SU-DHL-6 (cell line): ENCODE measurements around the gene RIPOR2.
"Not testable (repeated sequence)": the region's sequence is repeated elsewhere in the genome, so short reads cannot be mapped to it uniquely, and the experiment has no call there.

Experiments
- H2AFZ ChIP-seq: fragments of 200-600 bp; sonication (generic); 2 replicates; pipeline ENCODE4 v1.6.1; 2014; ENCODE audit warnings: low read depth, mild to moderate bottlenecking, moderate library complexity, mixed read lengths, antibody characterized with exemption, low read length; ENCODE audit not compliant: severe bottlenecking
- H3F3A ChIP-seq: fragments of 200-600 bp; shearing (Covaris generic); 2 replicates; pipeline ENCODE4 v1.6.0; 2016; ENCODE audit warnings: antibody characterized with exemption, mild to moderate bottlenecking; ENCODE audit not compliant: insufficient read depth
- H3K27ac ChIP-seq: fragments of 200-600 bp; sonication (generic); 2 replicates; pipeline ENCODE4 v1.5.1; 2016; ENCODE audit warnings: low read depth, mild to moderate bottlenecking, low read length, moderate library complexity, mixed read lengths
- H3K27me3 ChIP-seq: fragments of 200-600 bp; sonication (generic), shearing (Covaris generic); 2 replicates; pipeline ENCODE4 v1.6.0; 2014; ENCODE audit warnings: mild to moderate bottlenecking, low read length
- H3K36me3 ChIP-seq: fragments of 200-600 bp; sonication (generic); 2 replicates; pipeline ENCODE4 v1.6.1; 2014; ENCODE audit warnings: mild to moderate bottlenecking, low read length, mixed read lengths
- H3K4me2 ChIP-seq: fragments of 300-600, 200-600 bp; shearing (Covaris generic), sonication (generic); 2 replicates; pipeline ENCODE4 v1.6.0; 2014; ENCODE audit warnings: low read length, low read depth, mild to moderate bottlenecking; ENCODE audit not compliant: poor library complexity, severe bottlenecking
- H3K4me3 ChIP-seq: fragments of 200-600 bp; sonication (generic); 2 replicates; pipeline ENCODE4 v1.5.1; 2014; ENCODE audit warnings: antibody characterized with exemption, low read length, mild to moderate bottlenecking, mixed read lengths; ENCODE audit not compliant: insufficient read depth, poor library complexity, severe bottlenecking
- H3K79me2 ChIP-seq: fragments of 200-600 bp; sonication (generic); 2 replicates; pipeline ENCODE4 v1.6.1; 2014; ENCODE audit warnings: mild to moderate bottlenecking, low read length, moderate library complexity; ENCODE audit not compliant: insufficient read depth
- H3K9ac ChIP-seq: fragments of 200-600 bp; sonication (generic); 2 replicates; pipeline ENCODE4 v1.7.0; 2014; ENCODE audit warnings: mild to moderate bottlenecking, low read length
- H3K9me2 ChIP-seq: fragments of 200-600 bp; sonication (generic); replicated peaks from 2 replicates; pipeline ENCODE4 v1.6.1; 2014; ENCODE audit warnings: low read length; ENCODE audit not compliant: insufficient read depth
- H3K9me3 ChIP-seq: fragments of 200-600 bp; sonication (generic); 2 replicates; pipeline ENCODE4 v1.6.1; 2014; ENCODE audit warnings: low read length, mixed read lengths; ENCODE audit not compliant: insufficient read depth
- H4K20me1 ChIP-seq: fragments of 200-600 bp; sonication (generic); 2 replicates; pipeline ENCODE4 v1.6.1; 2014; ENCODE audit warnings: low read depth, mild to moderate bottlenecking, antibody characterized with exemption, low read length, moderate library complexity, mixed read lengths
- EZH2phosphoT487 ChIP-seq: fragments of 200-600 bp; sonication (generic), shearing (Covaris generic); conservative IDR thresholded peaks from 2 replicates; pipeline ENCODE4 v1.6.1; 2018; ENCODE audit warnings: mild to moderate bottlenecking, antibody characterized with exemption, low read length, moderate library complexity, mixed read lengths
- TF ChIP-seq, protein P1 (sequence below): fragments of 200-600 bp; sonication (generic); IDR thresholded peaks from one replicate; pipeline ENCODE4 v1.5.1; 2017; ENCODE audit warnings: antibody characterized with exemption, mild to moderate bottlenecking, low read length, moderate library complexity; ENCODE audit not compliant: insufficient read depth, poor library complexity, severe bottlenecking

Gene RIPOR2

DNA sequence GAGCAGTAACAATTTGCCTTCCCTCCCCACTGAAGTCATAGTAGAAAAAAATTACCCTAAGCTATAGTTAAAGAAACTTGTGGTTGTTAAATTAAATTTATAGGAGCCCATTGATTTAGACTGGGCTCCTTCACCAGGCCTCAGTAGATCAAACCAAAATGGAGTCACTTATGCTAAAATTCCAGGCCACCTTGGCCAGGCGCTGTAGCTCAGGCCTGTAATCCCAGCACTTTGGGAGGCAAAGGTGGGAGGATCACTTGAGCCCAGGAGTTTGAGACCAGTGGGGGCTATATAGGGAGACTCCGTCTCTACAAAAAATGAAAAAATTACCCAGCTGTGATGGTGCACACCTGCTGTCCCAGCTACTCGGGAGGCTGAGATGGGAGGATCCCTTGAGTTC lies 176.0 kb downstream of the RIPOR2 start:
- no peak for TF ChIP-seq EZH2phosphoT487
- TF ChIP-seq, protein P1, sequence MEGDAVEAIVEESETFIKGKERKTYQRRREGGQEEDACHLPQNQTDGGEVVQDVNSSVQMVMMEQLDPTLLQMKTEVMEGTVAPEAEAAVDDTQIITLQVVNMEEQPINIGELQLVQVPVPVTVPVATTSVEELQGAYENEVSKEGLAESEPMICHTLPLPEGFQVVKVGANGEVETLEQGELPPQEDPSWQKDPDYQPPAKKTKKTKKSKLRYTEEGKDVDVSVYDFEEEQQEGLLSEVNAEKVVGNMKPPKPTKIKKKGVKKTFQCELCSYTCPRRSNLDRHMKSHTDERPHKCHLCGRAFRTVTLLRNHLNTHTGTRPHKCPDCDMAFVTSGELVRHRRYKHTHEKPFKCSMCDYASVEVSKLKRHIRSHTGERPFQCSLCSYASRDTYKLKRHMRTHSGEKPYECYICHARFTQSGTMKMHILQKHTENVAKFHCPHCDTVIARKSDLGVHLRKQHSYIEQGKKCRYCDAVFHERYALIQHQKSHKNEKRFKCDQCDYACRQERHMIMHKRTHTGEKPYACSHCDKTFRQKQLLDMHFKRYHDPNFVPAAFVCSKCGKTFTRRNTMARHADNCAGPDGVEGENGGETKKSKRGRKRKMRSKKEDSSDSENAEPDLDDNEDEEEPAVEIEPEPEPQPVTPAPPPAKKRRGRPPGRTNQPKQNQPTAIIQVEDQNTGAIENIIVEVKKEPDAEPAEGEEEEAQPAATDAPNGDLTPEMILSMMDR: no peak
- H3K27me3 ChIP-seq: no peaks in the 10 kb centered on the region

DNA sequence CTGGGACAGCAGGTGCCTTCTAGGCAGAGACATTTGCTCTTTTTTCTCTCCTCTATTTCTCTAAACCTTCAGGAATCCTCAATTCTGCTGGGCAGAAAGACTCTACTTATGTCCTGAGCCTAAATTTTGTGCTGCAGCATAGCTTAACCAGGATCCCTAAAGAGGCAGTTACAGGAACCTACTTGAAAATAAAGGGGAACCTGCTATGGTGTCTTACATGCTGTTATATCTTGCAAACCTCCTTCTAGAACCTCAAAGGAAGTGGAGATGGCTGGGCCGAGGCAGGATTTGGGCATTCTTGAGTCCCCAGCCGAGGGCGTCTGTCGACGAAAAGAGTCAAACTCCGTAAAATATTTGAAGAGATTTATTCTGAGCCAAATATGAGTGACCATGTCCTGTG lies 178.1 kb downstream of the RIPOR2 start:
- Histone ChIP-seq H3K9me3 (peaks cover 18% of the 10 kb centered on the region; the same call in 1 of the 2 replicates), H3K27ac (no peak overlapping the region), H3K9ac (no peak overlapping the region), H3K79me2 (no peaks in the 10 kb centered on the region), H2AFZ (no peak overlapping the region), H3K9me2 (no peaks in the 10 kb centered on the region), H4K20me1 (no peaks in the 10 kb centered on the region), H3F3A (no peaks in the 10 kb centered on the region), H3K27me3 (no peaks in the 10 kb centered on the region), H3K36me3 (no peaks in the 10 kb centered on the region), H3K4me2 (no peak overlapping the region), H3K4me3 (no peak overlapping the region)
- no peak for TF ChIP-seq EZH2phosphoT487
- TF ChIP-seq, protein P1: no peak

More for the DNA sequence above, 176.0 kb downstream of the RIPOR2 start:
- peaks cover 5% of the 10 kb centered on the region; the same call in 1 of the 2 replicates for H3K9me3 ChIP-seq
- no peak overlapping the region for H3K9ac ChIP-seq
- H3K79me2 ChIP-seq: no peaks in the 10 kb centered on the region
- no peak overlapping the region for H2AFZ ChIP-seq
- H3K27ac ChIP-seq: no peak overlapping the region
- H3K36me3 ChIP-seq: no peaks in the 10 kb centered on the region
- H3F3A ChIP-seq: no peaks in the 10 kb centered on the region
- H4K20me1 ChIP-seq: no peaks in the 10 kb centered on the region
- H3K4me2 ChIP-seq: no peak overlapping the region
- H3K9me2 ChIP-seq: no peaks in the 10 kb centered on the region
- H3K4me3 ChIP-seq: no peak overlapping the region

DNA sequence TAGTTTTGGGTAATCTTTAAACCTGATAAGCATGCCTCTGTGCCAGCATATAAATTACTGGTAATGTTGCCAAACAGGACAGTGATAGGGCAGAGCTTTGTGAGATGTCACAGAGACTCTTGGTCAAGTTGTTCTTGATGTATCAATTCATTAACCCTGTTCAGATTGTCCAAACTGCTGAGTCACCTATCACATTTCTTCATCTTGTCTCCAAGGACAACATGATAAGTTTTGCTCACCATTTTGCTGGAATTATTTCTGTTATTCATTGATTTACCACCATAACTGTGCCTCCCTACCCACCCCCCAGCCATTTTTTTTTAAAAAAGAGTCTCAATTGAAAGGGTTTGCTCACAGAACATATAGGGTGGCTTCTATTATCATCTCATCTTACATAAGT lies 180.5 kb downstream of the RIPOR2 start:
- Histone ChIP-seq H3K36me3 (no peaks in the 10 kb centered on the region), H3K27ac (no peak overlapping the region), H3K4me3 (no peak overlapping the region), H3K79me2 (no peaks in the 10 kb centered on the region), H3K9ac (no peak overlapping the region), H4K20me1 (no peaks in the 10 kb centered on the region), H3F3A (no peaks in the 10 kb centered on the region), H3K9me2 (no peaks in the 10 kb centered on the region), H3K27me3 (no peaks in the 10 kb centered on the region; the same call in 1 of the 2 replicates), H3K4me2 (no peak overlapping the region), H3K9me3 (peaks cover 29% of the 10 kb centered on the region; the same call in 1 of the 2 replicates), H2AFZ (no peak overlapping the region)
- no peak for TF ChIP-seq EZH2phosphoT487

DNA sequence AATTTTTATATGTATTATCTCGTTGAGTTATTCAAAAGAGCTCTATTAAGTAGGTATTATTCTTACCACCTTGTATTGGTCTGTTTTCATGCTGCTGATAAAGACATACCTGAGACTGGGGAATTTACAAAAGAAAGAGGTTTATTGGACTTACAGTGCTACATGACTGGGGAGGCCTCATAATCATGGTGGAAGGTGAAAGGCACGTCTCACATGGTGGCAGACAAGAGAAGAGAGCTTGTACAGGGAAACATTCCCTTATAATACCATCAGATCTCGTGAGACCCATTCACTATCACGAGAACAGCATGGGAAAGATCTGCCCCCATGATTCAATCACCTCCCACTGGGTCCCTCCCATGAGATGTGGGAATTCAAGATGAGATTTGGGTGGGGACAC lies 181.4 kb downstream of the RIPOR2 start:
- H2AFZ ChIP-seq, H4K20me1 ChIP-seq, H3F3A ChIP-seq, H3K27me3 ChIP-seq, H3K4me3 ChIP-seq, H3K4me2 ChIP-seq, H3K9ac ChIP-seq, H3K9me2 ChIP-seq, H3K27ac ChIP-seq, H3K36me3 ChIP-seq, H3K79me2 ChIP-seq: not testable (repeated sequence)
- peaks cover 30% of the 10 kb centered on the region; the same call in 1 of the 2 replicates for H3K9me3 ChIP-seq
